ENCODE data around the gene USP20.

DNA sequence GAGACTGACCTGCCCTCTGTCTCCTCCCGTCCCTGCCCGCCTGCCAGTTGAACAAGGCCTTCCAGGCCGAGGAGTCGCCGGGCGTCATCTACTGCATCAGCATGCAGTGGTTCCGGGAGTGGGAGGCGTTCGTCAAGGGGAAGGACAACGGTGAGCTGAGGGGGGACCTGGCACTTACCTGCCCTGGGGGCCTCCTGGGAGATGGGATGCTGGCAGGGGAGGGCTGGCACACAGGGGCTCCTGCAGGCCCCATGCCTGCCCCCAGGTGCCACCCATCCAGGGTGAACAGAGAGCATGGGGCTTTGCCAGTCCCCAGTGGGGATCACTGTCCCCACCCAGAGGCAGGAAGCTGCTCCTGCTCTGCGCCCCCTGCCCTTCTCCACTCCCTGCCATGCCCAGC is 43.0 kb downstream of the USP20 start:
- TF ChIP-seq, protein P1, sequence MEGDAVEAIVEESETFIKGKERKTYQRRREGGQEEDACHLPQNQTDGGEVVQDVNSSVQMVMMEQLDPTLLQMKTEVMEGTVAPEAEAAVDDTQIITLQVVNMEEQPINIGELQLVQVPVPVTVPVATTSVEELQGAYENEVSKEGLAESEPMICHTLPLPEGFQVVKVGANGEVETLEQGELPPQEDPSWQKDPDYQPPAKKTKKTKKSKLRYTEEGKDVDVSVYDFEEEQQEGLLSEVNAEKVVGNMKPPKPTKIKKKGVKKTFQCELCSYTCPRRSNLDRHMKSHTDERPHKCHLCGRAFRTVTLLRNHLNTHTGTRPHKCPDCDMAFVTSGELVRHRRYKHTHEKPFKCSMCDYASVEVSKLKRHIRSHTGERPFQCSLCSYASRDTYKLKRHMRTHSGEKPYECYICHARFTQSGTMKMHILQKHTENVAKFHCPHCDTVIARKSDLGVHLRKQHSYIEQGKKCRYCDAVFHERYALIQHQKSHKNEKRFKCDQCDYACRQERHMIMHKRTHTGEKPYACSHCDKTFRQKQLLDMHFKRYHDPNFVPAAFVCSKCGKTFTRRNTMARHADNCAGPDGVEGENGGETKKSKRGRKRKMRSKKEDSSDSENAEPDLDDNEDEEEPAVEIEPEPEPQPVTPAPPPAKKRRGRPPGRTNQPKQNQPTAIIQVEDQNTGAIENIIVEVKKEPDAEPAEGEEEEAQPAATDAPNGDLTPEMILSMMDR (IDR thresholded peaks at IDR 0.05), result no peak
- no peak for TF ChIP-seq POLR2A (IDR thresholded peaks at IDR 0.05)
